ENCODE results near the gene RNF113B. TPM values are rescaled to one million over a fixed set of nuclear protein-coding genes. Genes with fewer than 3 reads are reported as not detected.

Gene RNF113B
- polyA plus RNA-seq, 12 donors = not detected

- no peak for DNase-seq
Measured at GRCh38 chr13:98204546-98204945, 27.5 kb upstream of the RNF113B start.

DNA sequence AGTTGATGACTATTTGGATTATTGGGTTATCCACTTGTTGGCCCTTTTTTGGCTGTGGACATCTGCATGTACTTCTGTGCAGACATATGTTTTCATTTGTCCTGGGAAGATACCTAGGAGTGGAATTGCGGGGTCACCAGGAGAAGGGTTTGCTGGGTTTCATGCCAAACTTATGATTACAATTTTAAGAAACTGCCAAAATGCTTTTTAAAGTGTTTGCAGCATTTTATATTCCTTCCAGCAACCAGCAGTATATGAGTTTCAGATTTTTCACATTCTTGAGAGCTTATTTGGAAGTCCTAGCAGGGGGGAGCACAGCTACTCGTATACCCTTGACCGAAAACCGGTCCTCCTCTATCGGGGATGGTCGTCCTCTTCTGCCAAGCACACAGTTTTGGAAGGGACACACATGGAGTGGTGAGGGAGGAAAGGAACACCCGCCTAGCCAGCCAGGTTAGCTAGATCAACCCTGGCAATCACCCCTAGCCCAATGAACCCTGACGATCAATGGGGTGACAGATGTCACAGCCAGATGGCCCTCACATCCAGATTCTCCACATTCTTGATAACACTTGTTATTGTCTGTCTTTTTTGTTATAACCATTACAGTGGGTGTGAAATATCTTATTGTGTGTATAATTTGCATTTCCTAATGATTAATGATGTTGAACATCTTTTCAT lies 26.7 kb upstream of the RNF113B start:
- DNase-seq = no peak

DNA sequence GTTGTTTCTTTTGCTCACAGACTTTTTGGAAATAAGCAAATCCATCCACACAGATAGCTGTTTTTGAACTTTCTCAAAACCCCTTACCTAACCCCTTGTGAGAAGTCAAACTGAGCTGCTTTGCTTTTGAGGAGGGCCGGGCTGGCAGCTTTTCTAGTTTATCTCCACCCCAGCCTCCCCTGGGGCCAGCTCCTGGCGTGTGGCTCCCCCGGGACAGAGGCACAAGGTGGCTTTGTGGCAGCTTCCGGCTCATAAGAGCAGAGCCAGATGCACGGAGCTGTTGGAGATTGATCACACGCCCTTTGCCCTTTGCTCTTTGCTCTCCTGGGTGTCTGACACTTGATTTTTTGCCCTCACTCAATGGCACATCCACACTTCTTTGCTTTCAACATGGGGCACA lies 24.9 kb upstream of the RNF113B start:
- DNase-seq = no peak

DNA sequence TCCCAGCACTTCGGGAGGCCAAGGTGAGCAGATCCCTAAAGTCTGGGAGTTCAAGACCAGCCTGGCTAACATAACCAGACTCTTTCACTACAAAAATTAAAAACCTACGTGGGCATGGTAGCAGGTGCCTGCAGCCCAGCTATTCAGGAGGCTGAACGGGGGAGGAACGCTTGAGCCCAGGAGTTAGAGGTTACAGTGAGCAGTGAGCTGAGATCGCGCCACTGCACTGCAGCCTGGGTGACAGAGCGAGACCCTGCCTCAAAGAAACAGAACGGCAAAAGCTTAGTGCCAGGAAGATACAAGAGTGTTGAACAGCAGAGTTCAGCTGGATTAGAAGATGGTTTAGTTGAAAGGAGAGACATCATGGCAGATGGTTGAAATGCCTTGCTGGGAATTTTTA lies 24.1 kb upstream of the RNF113B start:
- DNase-seq = no peak

DNA sequence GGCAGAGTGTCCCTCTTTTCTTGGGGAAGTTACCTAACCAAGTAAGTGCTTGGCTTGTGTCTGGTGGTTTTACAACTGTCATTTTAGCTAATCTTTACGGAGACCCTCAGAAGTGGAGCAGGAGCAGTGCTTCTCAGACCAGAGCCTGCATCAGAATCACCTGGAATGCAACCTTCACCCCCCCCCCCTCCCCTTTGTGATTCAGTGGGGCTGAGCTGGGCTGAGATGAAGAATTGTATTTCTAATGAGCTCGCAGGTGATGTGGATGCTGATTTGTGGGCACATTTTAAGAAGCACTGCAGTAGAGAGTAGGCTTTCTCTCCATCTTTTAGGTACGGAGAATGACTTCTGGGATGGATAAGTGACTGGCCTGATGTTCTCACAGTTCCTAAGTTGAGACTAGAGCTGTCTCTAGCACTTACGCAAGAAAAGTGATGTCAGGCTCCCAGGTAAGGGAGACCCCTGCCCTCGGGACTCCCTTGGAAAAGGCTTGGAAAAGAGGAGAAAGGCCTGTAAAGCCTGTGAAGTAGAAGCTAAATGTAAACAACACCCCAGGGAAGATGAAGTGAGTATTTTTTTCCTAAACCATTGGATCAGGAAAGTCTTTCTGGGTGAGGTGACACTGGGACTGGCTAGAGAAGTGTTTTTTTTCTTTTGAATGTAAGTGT lies 23.3 kb upstream of the RNF113B start:
- DNase-seq = no peak

DNA sequence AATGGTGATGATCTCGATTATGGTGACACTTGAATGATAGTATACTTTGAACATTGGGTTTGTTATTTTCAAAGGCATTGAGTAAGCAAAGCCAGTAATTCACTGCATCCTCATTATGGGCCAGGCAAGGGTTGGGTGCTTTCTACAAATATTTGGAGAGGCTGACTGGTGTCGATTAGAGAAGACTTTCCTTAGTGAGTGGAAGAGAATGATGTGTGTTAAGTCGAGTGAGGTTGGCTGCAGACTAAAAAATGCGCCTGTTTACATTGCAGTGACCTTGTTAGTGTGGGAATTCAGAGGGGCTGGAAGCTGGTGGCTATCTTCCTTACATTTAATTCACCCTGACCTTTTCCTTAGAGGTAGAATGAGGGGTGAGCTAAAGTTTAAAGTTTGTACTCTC lies 22.4 kb upstream of the RNF113B start:
- DNase-seq = no peak

DNA sequence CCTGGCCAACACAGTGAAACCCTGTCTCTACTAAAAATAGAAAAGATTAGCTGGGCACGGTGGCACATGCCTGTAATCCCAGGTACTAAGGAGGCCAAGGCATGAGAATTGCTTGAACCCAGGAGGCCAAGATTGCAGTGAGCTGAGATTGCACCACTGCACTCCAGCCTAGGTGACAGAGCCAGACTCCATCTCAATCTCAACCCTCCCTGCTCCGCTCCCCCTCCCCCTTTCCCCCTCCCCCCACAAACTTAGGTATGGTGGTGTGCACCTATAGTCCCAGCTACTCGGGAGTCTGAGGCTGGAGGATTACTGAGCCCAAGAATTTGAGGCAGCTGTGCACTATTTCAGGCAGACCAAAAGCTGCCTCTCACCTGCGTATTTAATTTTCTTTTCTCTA lies 21.6 kb upstream of the RNF113B start:
- no peak for DNase-seq

DNA sequence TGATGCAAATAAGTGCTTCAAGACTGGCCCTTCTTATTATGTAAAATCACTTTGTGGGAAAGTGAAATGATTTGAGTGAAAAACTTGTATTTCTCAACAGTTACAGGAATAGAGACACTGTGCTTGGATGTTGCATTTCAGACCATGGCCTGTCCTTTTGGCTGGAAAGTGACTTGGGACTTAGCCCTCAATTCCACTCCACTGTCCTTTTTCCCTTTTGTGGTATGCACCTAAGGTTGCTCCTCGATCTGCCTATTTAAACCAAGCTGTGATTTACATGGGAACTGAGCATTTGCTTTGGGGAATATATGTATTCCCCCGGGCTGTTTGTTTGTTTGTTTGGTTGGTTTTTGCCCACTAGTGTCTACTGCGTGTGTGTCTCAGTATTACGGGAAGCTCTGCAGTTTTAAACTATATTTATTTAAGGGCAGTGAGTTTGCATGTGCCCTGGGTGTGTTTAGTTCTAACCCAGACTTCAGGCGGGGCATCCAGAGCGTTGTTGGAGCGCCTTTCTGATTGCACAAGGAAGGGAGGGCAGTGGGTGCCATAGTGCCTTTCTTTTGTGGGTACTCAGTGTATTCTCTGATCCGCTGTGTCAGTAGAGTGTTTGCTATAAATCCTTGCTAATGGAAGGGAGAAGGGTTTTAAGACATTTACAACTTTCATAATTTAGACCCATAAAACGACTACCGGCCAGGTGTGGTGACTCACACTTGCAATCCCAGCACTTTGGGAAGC lies 18.2 kb upstream of the RNF113B start:
- DNase-seq = no peak

GRCh38 chr13:98192008-98192407 lies 14.9 kb upstream of the RNF113B start:
- DNase-seq = no peak

DNA sequence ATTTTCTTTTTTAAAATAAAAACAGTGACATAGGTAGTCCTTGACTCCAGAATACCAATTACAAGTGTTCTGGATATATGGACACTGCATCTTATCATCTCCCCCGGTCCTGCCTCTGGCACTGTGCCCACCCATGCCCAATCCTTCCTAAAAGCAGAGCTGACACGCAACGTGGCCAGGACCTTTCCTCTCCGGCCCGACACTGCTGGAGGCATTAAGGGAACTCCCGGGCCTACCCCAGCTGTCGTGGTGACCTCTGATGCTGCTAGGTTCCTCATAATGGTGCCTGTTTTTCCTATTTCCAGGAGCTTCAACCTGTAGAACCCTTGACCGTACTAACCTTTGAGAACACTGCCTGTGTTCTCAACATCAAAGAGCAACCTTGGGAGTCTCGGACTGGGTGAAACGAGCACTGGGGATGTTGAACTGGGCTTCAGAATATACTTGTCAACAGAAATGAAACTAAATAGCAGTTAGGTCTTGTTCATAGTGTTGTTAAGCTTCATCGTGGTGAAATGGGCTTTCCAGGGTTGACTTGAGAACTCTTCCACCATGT lies 13.9 kb upstream of the RNF113B start:
- no peak for DNase-seq

- DNase-seq = no peak
Measured at GRCh38 chr13:98189841-98190505, 12.9 kb upstream of the RNF113B start.

DNA sequence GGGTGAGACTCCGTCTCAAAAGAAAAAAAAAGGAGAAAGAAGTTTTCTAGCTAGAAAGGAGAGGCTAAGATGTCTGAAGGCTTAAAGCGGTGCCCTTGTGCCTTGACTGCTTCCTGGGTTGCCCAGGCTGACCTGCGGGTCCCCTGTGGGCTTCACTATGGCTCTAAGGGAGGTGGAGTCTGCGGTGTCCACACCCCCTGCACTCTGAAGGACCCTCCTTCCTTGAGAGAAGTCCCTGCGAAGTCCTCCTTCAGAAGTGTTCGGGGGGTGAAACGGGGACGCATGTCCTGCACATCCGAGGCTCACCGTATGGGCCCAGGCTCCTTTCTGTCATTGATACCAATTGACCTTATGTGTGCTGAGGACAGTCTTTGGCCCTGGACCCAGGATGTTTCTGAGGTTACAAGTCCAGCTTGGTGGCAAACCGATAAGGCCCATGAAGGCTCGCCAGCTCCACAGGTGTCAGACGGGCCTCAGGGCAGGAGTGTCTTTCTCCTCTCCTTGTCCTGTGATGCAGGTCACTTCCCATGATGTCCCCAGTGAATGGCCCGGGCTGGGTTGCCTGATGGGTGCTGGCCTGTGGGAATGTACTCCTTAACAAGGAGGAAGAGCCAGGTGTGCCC lies 11.6 kb upstream of the RNF113B start:
- DNase-seq = no peak

GRCh38 chr13:98187965-98188261 lies 10.8 kb upstream of the RNF113B start:
- DNase-seq = no peak

GRCh38 chr13:98187155-98187964 lies 10.3 kb upstream of the RNF113B start:
- no peak for DNase-seq

DNA sequence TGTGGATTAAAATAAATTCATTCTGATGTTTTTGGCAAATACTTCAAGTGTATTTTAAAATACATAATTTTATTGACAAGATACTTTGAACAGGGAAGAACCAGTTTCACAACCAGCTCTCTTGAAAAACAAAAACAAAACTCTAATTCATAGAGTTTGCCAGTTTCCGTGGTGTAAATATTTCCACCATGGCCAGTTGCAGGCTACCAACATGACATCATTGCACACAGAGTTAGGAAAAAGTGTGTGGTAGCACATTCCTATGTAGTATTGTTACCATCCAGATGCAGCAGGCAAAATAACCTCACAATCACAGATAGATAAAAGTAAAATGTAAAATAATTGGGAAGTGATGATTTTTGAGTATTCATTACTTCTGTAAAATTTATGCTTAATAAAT lies 7.7 kb upstream of the RNF113B start:
- DNase-seq = no peak

DNA sequence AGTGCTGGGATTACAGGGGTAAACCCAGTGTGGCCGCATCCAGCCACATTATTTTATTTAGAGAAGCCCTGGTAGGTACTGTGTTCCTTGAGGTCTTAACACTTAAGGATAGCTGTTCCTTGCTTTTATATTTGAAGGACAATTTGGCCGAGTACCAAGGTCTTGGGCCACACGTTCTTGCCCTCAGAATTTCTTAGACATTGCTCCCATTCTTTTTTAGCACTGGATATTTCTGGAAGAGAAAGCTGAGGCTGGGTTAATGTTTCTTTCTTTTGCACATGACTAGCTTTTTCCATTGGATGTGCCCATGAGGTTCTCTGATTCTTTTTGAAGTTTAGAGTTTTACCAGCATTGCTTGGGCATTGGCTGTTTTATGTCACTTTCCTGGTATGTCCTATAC lies 5.5 kb upstream of the RNF113B start:
- no peak for DNase-seq

DNA sequence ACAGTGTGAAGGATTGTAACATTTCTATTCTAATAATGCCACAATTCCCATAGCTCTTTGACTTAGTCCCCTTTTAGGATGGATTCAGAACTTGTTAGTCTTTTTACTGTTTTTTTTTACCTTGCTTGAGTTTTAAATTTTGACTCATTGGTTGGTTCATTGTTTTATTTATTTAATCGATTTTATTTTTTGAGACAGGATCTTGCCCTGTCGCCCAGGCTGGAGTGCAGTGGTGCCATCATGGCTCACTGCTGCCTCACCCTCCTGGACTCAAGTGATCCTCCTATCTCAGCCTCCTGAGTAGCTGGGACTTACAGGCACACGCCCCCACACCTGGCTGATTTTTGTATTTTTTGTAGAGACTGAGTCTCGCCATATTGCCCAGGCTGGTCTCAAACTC lies 5.1 kb upstream of the RNF113B start:
- no peak for DNase-seq

DNA sequence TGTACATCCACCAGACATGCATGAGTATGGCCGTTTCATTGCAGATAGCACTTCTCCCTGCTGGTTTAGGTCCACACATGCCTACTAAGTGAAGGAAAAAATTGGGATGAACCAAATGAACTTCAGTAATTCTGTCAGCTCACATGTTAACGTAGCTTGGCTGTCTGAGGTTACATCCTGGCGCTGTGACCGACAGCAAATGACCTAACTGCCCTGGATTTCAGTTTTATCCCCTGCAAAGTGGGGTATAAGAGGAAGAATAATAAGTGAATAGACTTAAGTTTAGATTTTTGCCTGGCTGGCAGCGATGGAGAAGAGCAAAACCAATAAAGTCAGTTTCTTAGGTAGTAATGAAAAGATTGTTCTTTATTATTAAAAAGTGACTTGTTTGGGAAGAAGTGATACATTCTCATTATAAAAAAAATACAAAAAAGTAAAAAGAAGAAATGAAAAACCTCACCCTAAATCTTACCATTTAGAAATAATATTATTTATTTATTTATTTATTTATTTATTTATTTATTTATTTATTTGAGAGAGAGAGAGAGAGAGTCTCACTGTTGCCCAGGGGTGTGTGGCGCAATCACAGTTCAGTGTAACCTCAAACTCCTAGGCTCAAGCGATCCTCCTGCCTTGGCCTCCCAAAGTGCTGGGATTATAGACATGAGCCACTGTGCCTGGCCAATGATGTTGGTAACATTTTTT lies 4.2 kb upstream of the RNF113B start:
- DNase-seq = no peak

GRCh38 chr13:98180092-98180491 lies 3.0 kb upstream of the RNF113B start:
- no peak for DNase-seq

DNA sequence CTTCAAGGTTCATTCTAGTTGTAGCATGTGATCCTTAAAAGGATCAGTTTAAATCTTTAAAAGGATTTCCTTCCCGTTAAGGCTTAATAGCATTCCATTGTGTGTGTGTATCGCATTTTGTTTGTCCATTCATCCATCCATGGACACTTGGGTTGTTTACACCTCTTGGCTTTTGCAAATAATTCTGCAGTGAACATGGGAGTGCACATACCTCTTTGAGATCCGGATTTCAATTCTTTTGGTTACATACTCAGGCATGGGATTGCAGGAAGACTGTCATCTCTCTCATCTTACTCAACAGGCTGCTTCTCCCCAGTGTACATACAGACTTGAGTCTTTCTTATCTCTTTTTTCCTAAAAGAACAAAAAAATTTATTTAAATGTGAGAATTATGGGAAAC lies 1.2 kb downstream of the RNF113B start:
- no peak for DNase-seq

GRCh38 chr13:98175043-98175442 lies 2.0 kb downstream of the RNF113B start:
- no peak for DNase-seq

Data from muscle of arm (tissue), 12 donors.